ENCODE measurements around the gene TMEM175.

GRCh38 chr4:987624-988513 is 55.6 kb downstream of the TMEM175 start:
- TF ChIP-seq CTCF (IDR thresholded peaks at IDR 0.05) (no peak), EP300 (IDR thresholded peaks at IDR 0.05) (no peak)

Data from tibial nerve (tissue), 4 donors.